Measurements from ENCODE around the gene TCF7L2.

DNA sequence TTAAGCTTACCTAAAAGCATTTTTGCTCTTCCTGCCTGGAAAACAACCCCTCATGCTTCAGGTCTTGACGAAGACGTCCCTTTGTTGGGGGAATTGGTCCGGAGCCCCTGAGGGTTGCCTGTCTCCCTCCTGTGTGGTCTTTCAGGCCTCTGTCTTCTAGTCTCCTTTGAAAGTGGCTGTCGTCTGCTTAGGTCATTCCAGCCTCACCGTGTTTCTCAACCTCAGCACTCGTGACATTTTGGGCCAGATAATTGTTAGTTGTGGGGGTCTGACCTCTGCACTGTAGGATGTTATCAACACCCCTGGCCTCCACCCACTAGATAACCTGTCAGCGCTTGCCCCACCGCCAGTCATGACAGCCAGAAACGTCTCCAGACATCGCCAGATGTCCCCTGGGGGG is 219.1 kb downstream of the TCF7L2 start:
- TF ChIP-seq EP300 (IDR thresholded peaks at IDR 0.05) (no peak), POLR2A (IDR thresholded peaks at IDR 0.05) (no peak)

All from tibial nerve (tissue), 3 donors.